GM19452 (cell line): ENCODE results near the gene CEND1.
A peak's percentile ranks its signal among the peaks of the same experiment; 100 is the strongest.

Experiments
- ATAC-seq: cut with Tn5 transposase; IDR thresholded peaks from one replicate; pipeline ENCODE4 v1.9.1; 2021; ENCODE audit not compliant: unreplicated experiment

The CEND1 gene

DNA sequence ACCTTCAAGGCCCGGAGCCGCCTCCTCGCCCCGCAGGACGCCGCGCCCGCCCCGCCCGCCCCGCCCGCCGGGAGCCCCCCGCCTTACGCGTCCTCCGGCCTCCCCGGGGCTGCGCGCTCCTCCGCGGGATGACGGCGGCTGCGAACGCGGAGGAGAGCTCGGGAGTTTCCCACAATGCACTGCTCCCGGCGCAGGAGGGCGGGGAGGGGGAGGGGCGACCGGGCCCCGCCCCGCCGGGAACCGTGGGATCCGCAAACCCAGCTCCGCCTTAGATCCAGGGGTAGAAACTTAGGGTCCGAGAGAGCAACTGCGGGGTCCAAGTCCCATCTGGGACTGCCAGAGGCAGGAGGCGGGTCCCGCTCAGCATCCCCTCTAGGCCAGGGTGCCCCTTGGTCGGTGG, at the start of gene CEND1:
TSS of gene CEND1 (minus strand) at position 148 of the 400 bp plus-strand sequence. CDS start 1,514 bp downstream, outside the sequence.
- no peak for ATAC-seq

DNA sequence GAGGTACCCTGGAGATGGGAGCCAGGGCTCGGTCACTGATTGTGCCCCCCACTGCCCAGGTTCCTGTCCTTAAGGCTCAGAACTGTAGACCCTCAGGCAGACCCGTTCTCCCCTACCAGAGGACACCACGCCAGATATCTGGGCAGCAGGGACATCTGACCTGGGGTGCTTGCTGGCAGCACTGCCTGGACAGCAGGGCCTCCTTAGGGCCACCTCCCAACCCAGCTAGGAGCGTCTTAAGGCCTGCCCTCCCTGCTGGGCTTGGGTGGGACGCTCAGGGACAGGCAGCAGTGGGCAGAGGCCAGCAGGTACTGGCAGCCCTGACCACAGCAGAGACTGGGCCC, 49.4 kb upstream of the CEND1 start:
- ATAC-seq, result no peak

DNA sequence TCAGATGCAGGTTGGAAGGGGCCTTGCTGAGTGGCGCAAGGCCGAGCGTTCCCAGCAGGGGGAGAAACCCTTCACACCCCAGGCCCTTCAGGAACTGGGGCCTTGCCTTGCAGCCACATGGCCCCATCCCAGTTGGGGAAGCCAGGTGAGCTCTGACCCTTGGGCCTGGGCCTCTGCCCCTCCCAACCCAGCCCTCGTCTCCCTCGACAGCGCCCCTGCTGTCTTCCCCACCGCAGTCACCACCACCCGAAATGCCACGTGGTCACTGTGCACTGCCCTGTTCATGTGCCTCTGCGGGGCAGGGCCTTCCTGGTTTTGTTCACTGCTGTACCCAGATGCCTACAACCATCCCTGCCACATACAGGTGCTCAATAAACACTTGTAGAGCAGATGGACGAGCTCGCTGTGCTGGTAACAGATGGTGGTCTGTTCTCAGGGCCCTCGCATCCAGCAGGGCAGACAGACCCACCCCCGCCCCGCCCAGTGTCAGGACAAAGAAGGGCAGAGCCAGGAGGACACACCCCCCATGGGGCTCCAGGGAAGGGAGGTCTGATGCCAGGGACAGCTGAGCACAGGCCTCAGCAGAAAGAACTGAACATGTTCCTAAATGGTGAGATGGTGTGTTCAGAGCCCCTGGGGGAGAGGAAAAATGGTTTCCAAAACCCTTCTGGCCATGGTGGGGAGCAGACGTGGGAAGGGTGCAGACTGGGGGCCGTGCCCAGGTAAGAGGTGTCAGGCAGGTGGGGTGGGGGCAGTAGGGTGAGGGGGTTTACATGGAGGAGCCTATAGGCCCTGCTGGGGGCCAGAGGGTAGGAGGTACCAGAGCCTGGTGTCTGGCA, 48.8 kb upstream of the CEND1 start:
- ATAC-seq, result no peak

DNA sequence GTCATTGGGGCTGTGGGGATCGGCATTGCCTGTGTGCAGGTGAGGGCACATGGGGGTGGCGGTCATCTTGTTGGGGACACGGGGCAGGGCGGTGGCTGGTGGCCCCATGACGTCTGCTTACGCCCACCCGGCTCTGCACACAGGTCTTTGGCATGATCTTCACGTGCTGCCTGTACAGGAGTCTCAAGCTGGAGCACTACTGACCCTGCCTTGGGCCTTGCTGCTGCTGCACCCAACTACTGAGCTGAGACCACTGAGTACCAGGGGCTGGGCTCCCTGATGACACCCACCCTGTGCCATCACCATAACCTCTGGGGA, 48.1 kb upstream of the CEND1 start:
- ATAC-seq, result no peak

DNA sequence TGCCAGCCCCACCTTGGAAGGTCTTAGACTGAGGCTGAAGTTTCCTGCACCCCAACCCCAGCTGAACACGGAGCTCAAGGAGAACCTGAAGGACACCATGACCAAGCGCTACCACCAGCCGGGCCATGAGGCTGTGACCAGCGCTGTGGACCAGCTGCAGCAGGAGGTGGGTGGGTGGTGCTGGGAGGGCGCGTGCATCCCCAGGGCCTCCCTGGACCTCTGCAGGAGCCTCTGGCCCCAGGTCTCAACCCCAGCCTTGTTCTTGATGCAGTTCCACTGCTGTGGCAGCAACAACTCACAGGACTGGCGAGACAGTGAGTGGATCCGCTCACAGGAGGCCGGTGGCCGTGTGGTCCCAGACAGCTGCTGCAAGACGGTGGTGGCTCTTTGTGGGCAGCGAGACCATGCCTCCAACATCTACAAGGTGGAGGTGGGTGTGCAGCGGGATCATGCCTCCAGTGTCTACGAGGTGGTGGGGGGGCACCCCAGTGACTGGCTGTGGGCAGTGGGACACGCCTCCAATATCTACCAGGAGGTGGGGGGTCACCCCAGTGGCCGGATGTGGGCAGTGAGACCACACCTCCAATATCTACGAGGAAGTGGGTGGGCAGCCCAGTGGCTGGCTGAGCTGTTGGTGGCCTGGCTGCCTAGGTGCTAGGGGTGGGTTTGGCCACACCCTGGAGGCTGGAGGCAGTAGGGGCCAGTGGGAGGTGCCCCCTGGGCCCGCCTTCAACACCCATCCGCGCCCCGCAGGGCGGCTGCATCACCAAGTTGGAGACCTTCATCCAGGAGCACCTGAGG, 47.5 kb upstream of the CEND1 start:
- no peak for ATAC-seq

DNA sequence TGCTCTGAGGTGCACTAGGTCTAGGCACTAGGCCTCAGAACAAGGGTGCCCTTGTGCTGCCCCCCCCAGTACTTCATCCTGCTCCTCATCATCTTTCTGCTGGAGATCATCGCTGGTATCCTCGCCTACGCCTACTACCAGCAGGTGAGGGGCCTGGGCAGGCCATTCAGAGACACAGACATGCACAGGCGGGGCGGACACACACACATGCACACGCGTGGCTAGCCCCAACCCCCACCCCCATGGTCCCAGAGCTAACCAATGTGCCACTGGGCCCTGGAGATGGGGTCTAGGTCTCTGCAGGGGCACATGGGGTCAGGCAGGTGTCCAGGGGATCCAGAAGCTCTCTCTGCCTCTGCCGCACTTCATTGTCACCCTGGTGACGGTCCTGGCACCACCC, 46.8 kb upstream of the CEND1 start:
- no peak for ATAC-seq

DNA sequence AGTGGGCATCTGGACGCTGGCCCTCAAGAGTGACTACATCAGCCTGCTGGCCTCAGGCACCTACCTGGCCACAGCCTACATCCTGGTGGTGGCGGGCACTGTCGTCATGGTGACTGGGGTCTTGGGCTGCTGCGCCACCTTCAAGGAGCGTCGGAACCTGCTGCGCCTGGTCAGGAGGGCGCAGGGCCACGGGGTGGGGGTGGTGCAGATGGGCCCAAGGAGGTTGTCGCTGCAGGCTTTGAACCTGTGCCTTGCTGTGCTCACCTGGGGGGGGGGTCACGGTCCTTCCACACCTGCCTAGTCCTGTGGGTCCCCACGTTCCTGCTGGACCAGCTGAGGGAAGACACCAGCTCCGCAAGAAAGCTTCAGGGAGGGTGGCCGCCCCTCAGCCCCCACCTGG, 46.4 kb upstream of the CEND1 start:
- ATAC-seq, result no peak

DNA sequence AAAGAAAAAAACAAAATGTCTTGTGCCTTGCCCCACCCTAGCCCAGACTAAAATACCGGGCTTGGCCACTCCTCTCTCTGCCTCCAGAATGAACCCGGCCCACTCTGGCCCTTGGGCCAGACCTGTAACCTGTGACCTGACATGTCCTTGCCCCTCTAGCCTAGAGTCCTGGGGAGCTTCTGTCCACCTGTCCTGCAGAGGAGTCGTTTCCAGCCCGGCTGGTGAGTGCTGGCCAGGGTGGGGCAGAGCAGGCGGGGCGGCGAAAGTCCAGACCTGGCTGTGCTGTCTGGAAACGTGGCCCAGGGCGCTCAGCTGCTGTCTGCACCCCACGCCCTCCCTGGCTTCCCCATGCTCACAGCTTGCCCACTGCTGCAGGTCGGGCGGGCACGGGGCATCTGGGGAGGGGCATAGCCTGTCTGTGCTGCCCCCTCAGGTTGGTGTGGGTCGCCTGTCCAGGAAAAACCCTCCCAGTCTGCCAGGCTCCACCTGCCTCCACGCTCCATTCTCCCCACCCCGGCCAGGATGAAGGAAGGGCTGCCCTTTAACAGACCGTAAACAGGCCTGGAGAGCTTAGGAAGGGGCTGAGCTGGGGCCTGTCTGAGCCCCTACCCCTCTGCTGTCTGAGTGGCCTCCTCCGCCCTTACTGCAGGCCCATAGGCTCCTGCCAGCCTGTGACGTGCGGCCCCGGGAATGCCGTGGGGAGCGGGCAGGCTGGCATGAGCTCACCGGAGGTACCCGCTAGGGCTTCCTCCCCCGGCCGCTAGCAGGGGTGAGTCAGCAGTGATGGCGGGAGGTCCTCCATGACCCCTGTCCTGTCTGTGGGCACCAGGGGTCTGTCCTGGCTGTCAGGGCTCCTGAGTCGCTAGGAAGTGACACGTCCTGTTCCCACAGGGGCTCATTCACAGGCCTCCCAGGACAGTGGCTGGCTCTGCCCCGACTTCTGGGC, 44.8 kb upstream of the CEND1 start:
- ATAC-seq, result no peak

DNA sequence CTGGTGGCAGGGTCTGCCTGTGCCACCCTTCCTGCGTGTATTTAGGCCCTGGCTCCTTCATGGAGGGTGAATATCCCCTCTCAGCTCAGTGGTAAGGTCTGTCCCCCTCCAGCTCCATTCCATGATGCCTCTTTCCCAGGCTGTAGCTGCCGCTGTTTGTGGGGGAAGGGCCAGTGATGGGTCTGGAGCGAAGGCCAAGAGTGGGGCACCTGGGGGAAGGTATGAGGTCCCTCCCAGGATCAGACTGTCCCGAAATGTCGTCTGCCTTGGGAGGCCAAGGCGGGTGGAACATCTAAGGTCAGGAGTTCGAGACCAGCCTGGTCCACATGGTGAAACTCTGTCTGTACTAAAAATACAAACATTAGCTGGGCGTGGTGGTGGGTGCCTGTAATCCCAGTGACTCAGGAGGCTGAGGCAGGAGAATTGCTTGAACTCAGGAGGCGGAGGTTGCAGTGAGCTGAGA, 44.0 kb upstream of the CEND1 start:
- no peak for ATAC-seq

DNA sequence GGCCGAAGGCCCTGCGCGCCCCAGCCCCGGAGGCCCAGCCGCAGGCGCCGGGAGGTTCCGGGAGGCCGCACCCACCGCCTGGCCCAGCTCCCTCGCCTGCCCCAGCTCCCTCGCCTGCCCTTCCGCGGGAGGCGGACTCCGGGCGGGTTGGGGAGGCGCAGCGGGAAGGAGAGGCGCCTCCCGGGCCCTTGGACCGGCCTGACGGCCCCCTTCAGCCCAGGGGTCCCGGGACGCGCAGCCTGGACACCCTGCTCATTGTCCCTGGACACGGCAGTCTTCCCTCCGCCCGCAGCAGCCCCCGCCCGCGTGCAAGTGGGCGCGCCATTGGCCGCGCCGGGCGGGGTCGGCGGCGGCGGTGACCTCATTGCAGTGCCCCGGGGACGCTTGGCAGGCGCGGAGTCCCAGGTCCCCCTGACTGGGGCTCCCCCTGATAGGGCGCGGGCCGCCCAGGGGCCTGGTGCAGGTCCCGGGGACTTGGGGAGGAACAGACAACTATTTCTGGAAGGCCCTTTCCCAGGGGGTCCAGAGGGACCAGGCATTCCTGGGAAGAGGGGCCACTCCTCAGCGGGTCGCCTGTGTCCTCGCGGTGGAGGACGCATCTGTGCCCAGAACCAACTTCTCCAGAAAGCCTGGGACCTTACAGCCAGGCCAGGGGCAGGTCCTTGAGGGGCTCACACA, 43.4 kb upstream of the CEND1 start:
- ATAC-seq, result no peak

DNA sequence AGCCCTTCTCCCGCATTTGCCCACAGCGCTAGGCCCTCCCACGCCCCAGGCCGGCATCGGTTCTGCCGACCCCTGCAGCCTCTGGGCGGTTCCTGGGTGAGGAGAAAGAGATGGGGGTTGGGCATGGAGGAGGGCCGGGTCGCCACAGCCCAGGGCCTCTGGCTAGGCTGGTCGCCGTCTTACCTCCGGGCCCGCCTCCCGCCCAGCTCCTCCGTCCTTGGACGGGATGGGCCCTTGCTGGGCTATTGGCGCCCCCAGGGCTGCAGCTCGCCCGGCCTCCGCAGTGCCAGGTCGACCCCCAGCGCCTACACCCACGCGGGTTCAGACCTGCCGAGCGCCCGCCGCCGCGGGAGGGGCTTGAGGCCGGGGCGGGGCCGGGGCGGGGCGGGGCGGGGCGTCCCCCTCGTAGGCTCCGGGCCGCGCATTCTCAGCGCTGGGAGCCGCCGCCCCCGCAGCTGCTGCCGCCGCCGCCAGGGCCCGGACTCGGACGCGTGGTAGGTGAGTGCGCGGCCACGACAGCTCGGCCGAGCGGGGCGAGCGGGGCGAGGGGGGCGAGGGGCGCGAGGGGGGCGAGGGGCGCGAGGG, 42.7 kb upstream of the CEND1 start, which contains the start of gene CD151:
TSS of gene CD151 (plus strand) at position 424 of the 585 bp plus-strand sequence. CDS start 3,118 bp downstream, outside the sequence.
- ATAC-seq, result no peak

DNA sequence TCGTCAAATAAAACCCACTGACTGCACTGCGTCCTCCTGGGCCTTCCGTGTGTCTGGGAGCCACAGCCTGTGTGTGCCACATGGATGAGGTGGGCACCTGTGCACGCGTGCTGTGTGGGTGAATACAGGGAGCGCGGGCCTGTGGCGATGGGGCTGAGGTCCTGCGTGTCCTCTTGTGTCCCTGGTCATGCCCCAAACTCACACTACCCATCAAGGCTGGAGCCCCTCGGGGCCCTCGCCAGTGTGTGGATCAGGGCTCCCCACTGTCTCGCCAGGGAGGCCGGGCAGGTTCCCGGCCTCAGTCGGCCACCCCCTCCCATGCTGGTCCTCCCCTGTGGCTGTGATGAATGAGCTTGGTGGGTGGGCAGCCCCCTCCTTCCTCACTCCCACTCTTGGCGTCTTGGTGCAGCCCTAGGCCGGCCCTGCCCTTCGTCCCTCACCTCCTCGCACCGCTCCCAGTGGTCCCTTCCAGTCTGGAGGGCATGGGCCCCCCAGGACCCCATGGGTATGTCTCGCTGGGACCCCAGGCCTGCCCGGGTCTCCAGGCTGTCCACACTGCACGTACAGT, 42.2 kb upstream of the CEND1 start:
- ATAC-seq, result no peak

DNA sequence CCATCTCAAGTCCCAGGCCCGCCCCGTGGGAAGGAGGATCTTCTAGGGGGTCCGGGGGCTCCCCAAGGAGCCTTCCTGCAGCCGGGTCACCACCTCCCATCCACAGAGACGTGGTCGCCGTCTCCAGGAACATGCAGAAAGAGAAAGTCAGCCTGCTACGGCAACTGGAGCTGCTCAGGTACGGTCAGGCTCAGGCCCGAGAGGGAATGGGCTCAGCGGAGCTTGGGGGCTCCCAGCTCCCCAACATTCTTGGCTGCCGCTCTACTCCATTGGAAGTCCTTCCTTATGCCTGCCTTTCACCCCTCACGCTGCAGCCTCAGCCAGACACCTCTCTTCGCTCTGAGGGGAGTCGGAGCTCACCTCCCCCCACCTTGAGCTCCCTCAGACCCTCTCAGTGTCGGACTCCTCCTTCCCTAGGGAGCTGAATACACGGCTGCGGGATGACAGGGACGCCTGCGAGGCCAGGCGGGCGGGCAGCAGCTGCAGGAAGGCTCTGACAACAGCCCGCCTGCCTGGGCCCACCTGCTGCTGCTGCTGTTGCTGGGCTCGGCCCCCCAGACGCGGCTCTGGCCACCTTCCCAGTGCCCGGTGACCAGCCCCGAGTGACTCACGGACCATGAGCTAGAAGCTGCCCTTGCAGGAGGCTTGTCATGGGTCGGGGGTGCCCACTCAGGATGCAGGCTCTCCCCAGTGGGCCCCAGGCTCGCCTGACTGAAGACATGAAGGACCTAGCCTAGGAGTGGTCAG, 41.4 kb upstream of the CEND1 start:
- no peak for ATAC-seq

DNA sequence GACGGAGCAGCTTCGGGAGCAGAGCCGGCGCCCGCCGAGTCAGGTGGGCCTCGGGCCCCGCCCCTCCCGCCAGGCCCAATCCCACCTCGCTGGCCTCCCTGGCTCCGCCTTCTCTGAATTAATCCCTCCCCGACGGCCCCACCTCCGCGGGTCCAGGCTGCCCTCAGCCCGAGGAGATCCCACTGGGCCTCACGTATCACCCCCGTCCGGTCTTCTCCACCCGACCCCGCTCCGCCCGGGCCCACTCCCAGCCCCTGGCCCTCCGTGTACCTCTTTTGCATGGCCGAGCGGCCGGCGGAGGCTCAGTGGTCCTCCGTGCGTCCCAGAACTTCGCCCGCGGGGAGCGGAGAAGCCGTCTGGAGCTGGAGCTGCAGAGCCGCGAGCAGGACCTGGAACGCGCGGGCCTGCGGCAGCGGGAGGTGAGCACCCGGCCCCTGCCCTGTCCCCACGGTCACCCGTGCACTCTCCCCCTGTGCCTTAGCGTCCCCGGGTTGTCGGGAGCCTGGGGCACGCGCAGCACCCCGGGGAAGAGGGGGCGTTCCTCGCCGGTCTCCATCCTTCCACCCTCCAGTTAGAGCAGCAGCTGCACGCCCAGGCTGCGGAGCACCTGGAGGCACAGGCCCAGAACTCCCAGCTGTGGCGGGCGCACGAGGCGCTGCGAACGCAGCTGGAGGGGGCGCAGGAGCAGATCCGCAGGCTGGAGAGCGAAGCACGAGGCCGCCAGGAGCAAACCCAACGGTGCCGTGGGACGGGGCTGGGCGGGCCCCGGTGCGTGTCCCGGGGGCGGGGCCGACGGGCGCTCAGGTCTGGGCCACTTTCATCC, 40.6 kb upstream of the CEND1 start:
- peak; percentile 32 for ATAC-seq

DNA sequence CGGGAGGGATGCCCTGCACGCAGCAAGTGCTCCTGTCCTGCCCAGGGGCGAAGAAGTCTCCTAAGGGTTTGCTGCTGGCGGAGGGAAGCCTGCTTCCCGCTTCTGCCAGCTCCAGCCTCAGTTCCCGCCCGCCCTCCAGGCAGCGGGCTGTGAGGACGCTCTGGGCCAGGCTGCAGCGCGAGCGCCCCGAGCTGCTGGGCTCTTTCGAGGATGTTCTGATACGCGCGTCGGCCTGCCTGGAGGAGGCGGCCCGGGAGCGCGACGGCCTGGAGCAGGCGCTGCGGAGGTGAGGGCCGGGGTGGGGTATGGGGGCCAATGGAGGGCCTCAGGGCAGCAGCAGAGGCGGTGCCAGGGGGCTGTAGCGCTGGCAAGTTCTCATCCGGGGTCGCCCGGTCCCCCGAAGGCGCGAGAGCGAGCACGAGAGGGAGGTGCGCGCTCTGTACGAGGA, 40.0 kb upstream of the CEND1 start:
- ATAC-seq, result no peak

DNA sequence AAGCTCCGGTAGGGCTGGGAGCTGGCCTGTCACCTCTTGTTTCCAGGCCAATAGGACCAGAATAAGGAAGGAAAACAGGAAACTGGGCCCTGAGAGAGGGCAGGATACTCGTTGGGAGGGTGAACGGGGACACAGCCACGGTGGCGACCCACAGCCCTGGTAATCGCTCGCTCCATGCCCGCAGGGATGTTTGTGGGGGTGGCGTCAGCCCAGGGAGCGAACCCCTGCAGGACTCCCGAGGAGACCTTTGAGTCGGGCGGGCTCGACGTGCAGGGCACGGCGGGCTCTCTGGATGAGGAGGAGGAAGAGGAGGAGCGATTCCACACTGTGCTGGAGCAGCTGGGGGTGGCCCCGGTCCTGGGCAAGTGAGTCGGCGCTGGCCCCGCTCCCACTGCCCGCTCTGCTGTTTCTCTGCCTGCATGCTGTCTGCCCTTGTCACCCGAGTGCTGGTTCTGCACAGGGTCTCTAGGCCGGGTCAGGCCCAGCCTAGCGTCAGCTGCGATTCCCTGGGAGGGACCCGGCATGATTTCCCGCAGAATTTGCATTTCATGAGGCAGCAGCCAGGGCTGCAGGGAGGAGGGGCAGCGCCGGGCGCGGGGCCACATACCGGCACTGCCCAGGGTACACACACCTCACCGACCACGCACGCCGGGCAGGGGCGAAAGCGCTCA, 39.4 kb upstream of the CEND1 start:
- ATAC-seq, result no peak

DNA sequence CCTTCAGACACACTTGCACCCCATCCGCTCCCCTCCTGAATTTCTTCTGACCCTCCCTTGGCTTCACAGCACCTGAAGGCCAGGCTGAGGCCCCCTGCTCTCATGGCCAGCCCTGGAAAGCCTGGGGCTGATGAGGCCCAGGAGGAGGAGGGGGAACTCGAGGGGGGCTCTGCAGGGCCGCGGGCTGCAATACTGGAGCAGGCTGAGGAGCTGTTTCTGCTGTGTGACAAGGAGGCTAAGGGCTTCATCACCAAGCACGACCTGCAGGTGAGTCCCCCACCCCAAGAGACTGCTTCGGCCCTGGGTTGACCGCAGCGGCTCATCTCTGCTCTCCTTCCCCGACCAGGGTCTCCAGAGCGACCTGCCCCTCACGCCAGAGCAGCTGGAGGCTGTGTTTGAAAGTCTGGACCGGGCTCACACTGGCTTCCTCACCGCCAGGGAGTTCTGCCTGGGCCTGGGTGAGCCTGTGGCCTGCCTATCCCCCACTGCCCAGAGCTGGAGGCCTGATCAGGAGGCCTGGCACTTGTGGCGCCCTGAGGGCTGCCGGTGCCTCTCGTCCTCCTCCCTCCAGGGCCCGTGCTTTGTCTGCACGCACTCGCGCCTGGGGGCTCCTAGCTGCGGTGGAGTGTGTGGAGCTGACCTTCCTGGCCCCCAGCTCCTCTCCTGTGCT, 38.8 kb upstream of the CEND1 start:
- no peak for ATAC-seq
